Ascending aorta (tissue), 2 donors: ENCODE results near the gene ANKMY1. TPM values are rescaled to one million over a fixed set of nuclear protein-coding genes. Genes with fewer than 3 reads are reported as not detected.

Source experiments
- DNase-seq, 2 donors: peaks; one replicate each; pipeline ENCODE4 v3.0.0-alpha.2; 2019; ENCODE audit warnings: low spot score in 2 of 2
- H3K27ac ChIP-seq, 2 donors: fragments of 200-600 bp; sonication (generic); one replicate each; pipeline ENCODE4 v1.5.1; 2016 to 2017; ENCODE audit warnings: mild to moderate bottlenecking in 1 of 2
- H3K27me3 ChIP-seq: fragments of 200-600 bp; sonication (generic); one replicate; pipeline ENCODE4 v1.5.1; 2017
- H3K36me3 ChIP-seq, 2 donors: fragments of 200-600 bp; sonication (generic); one replicate each; pipeline ENCODE4 v1.5.1; 2016
- H3K4me1 ChIP-seq, 2 donors: fragments of 200-600 bp; sonication (generic); one replicate each; pipeline ENCODE4 v1.5.1; 2016 to 2017; ENCODE audit warnings: mild to moderate bottlenecking in 1 of 2
- H3K4me3 ChIP-seq, 2 donors: fragments of 200-600 bp; sonication (generic); one replicate each; pipeline ENCODE4 v1.5.1; 2016 to 2017; ENCODE audit warnings: mild to moderate bottlenecking in 1 of 2
- H3K9me3 ChIP-seq, 2 donors: fragments of 200-600 bp; sonication (generic); one replicate each; pipeline ENCODE4 v1.5.1; 2016
- intact Hi-C: fragments of 100-400 bp; cut with DNase I; formaldehyde crosslinking; loops from one replicate; pipeline ENCODE4 v1.15.1; 2023
- total RNA-seq: library from RNA; depleted of rRNA; stranded (reverse); fragments of >200 nt; gene quantifications from one replicate; pipeline ENCODE4 v1.1.0, GENCODE V29; 2016
- TF ChIP-seq, protein P1 (sequence below), 3 experiments: fragments of 200-600 bp in 2 of 3; fragments of 450-650 bp in 1 of 3; sonication (generic) in 2 of 3; IDR thresholded peaks; one replicate each; pipeline ENCODE4 v1.5.1; 2016 to 2019; ENCODE audit warnings: antibody characterized with exemption in 3 of 3, mild to moderate bottlenecking in 1 of 3, moderate library complexity in 1 of 3

Gene ANKMY1
- total RNA-seq, 1 donor from 2014 or later, result 14.4 TPM

DNA sequence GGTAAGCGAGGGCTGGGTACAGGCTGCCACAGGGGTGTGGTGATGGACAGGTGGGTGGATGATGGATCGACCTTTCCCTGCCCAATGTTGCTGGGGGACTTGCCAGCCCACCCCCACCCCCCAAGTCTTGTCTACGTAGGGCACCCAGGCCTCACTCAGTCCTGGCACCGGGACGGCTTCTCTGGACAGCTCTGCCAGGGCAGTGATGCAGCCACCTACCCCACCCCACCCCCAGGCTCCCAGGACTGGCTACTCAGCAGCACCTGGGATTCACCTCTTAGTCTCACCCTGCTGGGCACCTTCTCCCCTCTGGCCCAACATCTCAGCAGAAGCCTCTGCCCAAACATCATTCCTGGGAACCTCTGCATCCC lies 55.7 kb downstream of the ANKMY1 start:
- H3K9me3 ChIP-seq, result no peaks in the 10 kb centered on the region
- intact Hi-C loops, result no loop called here
- H3K27ac ChIP-seq, result no peak overlapping the region
- no peaks in the 10 kb centered on the region for H3K4me1 ChIP-seq
- H3K27me3 ChIP-seq, result no peaks in the 10 kb centered on the region
- H3K4me3 ChIP-seq, result no peak overlapping the region
- H3K36me3 ChIP-seq, result peaks cover 14 to 20% of the 10 kb centered on the region in 2 donors
- TF ChIP-seq, protein P1, sequence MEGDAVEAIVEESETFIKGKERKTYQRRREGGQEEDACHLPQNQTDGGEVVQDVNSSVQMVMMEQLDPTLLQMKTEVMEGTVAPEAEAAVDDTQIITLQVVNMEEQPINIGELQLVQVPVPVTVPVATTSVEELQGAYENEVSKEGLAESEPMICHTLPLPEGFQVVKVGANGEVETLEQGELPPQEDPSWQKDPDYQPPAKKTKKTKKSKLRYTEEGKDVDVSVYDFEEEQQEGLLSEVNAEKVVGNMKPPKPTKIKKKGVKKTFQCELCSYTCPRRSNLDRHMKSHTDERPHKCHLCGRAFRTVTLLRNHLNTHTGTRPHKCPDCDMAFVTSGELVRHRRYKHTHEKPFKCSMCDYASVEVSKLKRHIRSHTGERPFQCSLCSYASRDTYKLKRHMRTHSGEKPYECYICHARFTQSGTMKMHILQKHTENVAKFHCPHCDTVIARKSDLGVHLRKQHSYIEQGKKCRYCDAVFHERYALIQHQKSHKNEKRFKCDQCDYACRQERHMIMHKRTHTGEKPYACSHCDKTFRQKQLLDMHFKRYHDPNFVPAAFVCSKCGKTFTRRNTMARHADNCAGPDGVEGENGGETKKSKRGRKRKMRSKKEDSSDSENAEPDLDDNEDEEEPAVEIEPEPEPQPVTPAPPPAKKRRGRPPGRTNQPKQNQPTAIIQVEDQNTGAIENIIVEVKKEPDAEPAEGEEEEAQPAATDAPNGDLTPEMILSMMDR (IDR thresholded peaks at IDR 0.05), result no peak
- no peak for DNase-seq

- intact Hi-C loops, result no loop called here
- no peak for DNase-seq
- Histone ChIP-seq H3K36me3 (peaks cover 14 to 24% of the 10 kb centered on the region in 2 donors), H3K9me3 (no peaks in the 10 kb centered on the region), H3K4me1 (no peaks in the 10 kb centered on the region), H3K27ac (no peak overlapping the region), H3K27me3 (no peaks in the 10 kb centered on the region), H3K4me3 (no peak overlapping the region)
- TF ChIP-seq, protein P1 (IDR thresholded peaks at IDR 0.05), result no peak
Measured at GRCh38 chr2:240501531-240501991, 56.2 kb downstream of the ANKMY1 start.

- intact Hi-C loops, result no loop called here
- Histone ChIP-seq H3K4me3 (no peak overlapping the region), H3K4me1 (no peaks in the 10 kb centered on the region), H3K9me3 (no peaks in the 10 kb centered on the region), H3K36me3 (peaks cover 14 to 27% of the 10 kb centered on the region in 2 donors), H3K27ac (no peak overlapping the region), H3K27me3 (no peaks in the 10 kb centered on the region)
- TF ChIP-seq, protein P1 (IDR thresholded peaks at IDR 0.05), result no peak
- no peak for DNase-seq
Measured at GRCh38 chr2:240500561-240501423, 57.0 kb downstream of the ANKMY1 start.

DNA sequence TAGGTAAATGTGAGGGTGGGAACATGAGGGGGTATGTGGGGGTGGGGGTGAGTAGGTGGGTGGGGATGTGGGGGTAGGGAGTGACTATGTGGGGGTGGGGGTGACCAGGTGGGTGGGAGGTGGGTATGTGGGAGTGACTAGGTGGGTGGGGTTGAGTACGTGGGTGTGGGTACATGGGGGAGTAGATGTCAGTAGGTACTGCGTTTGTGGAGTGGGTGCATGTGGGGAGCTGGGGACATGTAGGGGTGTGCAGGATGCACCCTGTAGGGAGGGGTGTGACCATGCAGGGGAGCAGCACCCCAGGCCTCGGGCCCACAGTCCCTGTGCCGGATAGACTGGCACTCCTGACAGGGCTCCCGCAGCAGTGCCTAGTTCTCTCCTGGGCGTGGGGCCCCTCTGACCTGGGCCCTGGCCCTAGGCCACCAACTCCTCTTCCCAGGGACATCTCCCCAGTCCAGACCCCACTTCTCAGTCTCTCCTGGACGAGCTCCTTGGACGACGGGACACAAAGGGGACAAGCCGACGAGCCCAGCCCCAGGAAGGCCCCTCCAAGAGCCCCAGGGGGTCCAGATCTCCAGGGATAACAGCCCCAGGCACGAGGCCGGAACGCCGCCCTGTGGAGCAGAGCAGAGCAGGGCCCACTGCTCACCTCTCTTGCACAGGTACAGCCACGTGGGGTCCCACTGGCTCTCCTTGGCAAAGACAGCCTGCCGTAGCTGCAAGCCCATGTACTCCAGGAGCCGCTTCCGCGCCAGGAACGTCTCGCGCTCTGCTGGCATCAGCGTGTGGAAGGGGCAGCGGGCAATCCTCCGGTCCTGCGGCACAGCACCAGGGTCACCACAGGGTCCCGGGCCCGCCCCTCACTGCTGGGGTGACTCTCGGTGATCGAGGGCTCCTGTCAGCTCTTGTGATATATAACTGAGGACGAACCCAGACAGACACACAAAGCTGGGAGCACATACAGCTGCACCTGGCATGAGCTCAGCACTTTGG lies 58.2 kb downstream of the ANKMY1 start:
- DNase-seq, result no peak
- Histone ChIP-seq H3K27ac (no peak overlapping the region), H3K9me3 (no peaks in the 10 kb centered on the region), H3K27me3 (no peaks in the 10 kb centered on the region), H3K36me3 (peaks cover 14 to 27% of the 10 kb centered on the region in 2 donors), H3K4me3 (no peak overlapping the region), H3K4me1 (no peaks in the 10 kb centered on the region)
- TF ChIP-seq, protein P1 (IDR thresholded peaks at IDR 0.05), result no peak
- intact Hi-C loops, result no loop called here

GRCh38 chr2:240498958-240499260 lies 58.9 kb downstream of the ANKMY1 start:
- TF ChIP-seq, protein P1 (IDR thresholded peaks at IDR 0.05), result no peak
- intact Hi-C loops, result no loop called here
- no peak for DNase-seq

More at GRCh38 chr2:240498958-240499260, 58.9 kb downstream of the ANKMY1 start:
- no peak overlapping the region for H3K4me3 ChIP-seq
- peaks cover 14 to 27% of the 10 kb centered on the region in 2 donors for H3K36me3 ChIP-seq
- H3K4me1 ChIP-seq, result no peaks in the 10 kb centered on the region
- no peak overlapping the region for H3K27ac ChIP-seq
- no peaks in the 10 kb centered on the region for H3K9me3 ChIP-seq
- H3K27me3 ChIP-seq, result no peaks in the 10 kb centered on the region
